Lower leg skin (tissue), 3 donors: Measurements from ENCODE around the gene NIM1K.

Source experiments
- CTCF ChIP-seq, 3 donors: fragments of 450-650 bp; IDR thresholded peaks; one replicate each; pipeline ENCODE4 v1.5.1; 2016; ENCODE audit warnings: antibody characterized with exemption in 3 of 3, mild to moderate bottlenecking in 3 of 3, moderate library complexity in 2 of 3
- POLR2A ChIP-seq, 2 donors: fragments of 450-650 bp; IDR thresholded peaks; one replicate each; pipeline ENCODE4 v1.6.1; 2016 to 2017; ENCODE audit warnings: antibody characterized with exemption in 2 of 2, mild to moderate bottlenecking in 1 of 2, moderate library complexity in 1 of 2

GRCh38 chr5:43230707-43231106 lies 38.7 kb downstream of the NIM1K start:
- TF ChIP-seq CTCF (IDR thresholded peaks at IDR 0.05): no peak
- TF ChIP-seq POLR2A (IDR thresholded peaks at IDR 0.05): no peak
